ENCODE results near the gene PHKA1.
"Not testable (repeated sequence)": the region's sequence is repeated elsewhere in the genome, so short reads cannot be mapped to it uniquely, and the experiment has no call there.

PHKA1 gene

GRCh38 chrX:72572248-72573157 lies 141.6 kb downstream of the PHKA1 start, which contains the start of gene HDAC8:
Gene HDAC8 (minus strand): TSS chrX:72572843. CDS start chrX:72572761, 82 bp downstream.
- peak in 2 of 3 experiments; percentile 11 to 26 for DNase-seq (ENCODE audit: low read depth in 3 of 3)

DNA sequence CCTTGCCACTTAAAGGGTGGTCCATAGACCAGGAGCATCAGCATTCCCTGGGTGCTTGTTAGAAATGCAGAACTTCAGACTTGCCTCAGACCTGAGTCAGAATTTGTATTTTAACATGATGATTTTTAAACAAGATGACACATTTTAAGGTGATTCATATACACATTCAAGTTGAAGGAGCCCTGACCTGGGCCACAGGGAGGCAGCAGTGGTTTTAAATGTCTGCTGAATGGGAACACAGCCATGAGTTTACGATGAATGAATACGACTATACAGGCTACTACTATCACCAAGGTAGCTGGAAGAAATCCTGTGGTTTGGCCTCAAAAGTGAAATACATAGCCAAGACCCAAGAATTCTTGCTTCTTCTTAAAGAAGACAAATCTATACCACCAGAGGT lies 144.3 kb downstream of the PHKA1 start:
- no peak for DNase-seq (ENCODE audit: low read depth in 3 of 3)

GRCh38 chrX:72568406-72569092 lies 145.6 kb downstream of the PHKA1 start:
- no peak for DNase-seq (ENCODE audit: low read depth in 3 of 3)

- DNase-seq (ENCODE audit: low read depth in 3 of 3), result no peak
These were observed 147.7 kb downstream of the PHKA1 start for GRCh38 chrX:72566448-72566847.

DNA sequence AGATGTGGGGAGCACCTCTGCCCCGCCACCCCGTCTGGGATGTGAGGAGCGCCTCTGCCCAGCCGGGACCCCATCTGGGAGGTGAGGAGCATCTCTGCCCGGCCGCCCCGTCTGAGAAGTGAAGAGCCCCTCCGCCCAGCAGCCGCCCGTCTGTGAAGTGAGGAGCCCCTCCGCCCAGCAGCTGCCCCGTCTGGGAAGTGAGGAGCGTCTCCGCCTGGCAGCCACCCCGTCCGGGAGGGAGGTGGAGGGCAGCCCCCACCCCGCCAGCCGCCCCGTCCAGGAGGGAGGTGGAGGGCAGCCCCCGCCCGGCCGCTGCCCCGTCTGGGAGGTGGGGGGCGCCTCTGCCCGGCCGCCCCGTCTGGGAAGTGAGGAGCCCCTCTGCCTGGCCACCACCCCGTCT lies 154.5 kb downstream of the PHKA1 start:
- DNase-seq (ENCODE audit: low read depth in 3 of 3), result not testable (repeated sequence)

- DNase-seq (ENCODE audit: low read depth in 3 of 3), result no peak
These were observed 159.5 kb downstream of the PHKA1 start for GRCh38 chrX:72554448-72555140.

DNA sequence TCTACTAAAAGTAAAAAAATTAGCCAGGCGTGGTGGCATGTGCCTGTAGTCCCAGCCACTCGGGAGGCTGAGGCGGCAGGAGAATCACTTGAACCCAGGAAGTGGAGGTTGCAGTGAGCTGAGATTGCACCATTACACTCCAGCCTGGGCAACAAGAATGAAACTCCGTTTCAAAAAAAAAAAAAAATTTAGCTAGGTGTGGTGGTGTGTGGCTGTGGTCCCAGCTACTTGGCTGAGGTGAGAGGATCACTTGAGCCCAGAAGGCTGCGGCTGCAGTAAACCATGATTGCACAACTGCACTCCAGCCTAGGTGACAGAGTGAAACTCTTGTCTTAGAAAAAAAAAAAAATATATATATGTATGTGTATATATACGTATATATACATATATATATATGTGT lies 161.7 kb downstream of the PHKA1 start:
- not testable (repeated sequence) for DNase-seq (ENCODE audit: low read depth in 3 of 3)

DNA sequence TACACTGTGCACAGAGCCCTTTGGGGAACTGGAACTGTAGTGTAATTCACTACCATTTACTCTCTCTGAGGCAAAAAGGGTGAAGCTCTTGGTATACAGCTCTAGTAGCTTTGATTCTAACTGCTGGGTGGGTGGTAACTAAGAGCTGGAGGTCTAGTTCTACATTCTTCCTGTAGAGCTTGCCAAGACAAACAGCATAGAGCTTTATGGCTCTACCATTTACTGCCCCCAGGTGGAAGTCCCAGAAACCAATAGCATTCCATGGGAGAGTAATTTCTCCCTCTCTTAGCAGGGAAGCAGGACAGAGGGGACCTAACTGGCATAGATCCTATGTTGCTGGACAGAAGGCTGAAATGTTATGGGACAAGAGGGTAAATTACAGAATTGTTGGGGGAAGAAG lies 168.1 kb downstream of the PHKA1 start:
- DNase-seq (ENCODE audit: low read depth in 3 of 3), result no peak

- DNase-seq (ENCODE audit: low read depth in 3 of 3), result no peak
These were observed 173.8 kb downstream of the PHKA1 start for GRCh38 chrX:72540318-72540717.

GRCh38 chrX:72539822-72540221 lies 174.3 kb downstream of the PHKA1 start:
- DNase-seq (ENCODE audit: low read depth in 3 of 3), result no peak

DNA sequence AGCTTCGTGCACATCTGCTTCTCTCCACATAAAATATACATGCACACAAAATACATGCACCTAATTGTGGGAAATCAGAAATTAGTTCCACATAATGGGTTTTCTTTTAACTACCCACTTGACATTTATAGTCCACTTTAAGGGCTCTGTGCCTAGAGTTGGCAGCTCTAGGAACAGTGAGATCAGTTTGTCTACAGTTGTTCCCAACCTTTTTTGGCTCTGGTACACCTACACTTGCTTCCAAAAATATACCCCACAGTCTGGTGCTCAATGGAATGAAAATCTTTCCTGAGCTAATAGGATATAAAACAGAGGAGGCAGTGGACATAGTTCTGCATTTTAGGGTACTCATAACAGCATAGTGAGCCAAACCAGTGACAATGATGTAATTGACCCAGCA lies 177.6 kb downstream of the PHKA1 start:
- DNase-seq (ENCODE audit: low read depth in 3 of 3), result no peak

DNA sequence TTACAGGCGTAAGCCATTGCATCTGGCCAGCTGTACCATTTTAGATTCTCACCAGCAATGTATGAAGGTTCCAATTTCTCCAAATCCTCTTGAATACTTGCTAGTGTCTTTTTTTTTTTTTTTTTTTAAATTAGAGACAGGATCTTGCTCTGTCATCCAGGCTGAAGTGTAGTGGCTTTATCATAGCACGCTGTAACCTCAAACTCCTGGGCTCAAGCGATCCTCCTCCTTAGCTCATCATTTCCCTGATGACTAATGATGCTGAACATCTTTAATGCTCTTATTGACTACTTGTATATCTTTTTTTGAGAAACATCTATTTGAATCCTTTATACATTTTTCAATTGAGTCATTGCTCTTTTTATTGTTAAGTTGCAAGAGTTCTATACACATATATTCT lies 181.7 kb downstream of the PHKA1 start:
- no peak for DNase-seq (ENCODE audit: low read depth in 3 of 3)
